Chondrocyte (in vitro differentiated cells): ENCODE results near the gene SETD2. TPM values are rescaled to one million over a fixed set of nuclear protein-coding genes. Genes with fewer than 3 reads are reported as not detected.

Experiments
- DNase-seq: peaks from one replicate; pipeline ENCODE4 v3.0.0; 2021; ENCODE audit warnings: mixed read lengths, low spot score
- H3K27ac Mint-ChIP-seq: one replicate; pipeline ENCODE4 v1.8.0; 2021; ENCODE audit warnings: mild to moderate bottlenecking, moderate library complexity, mixed read lengths; ENCODE audit not compliant: unreplicated experiment
- H3K27me3 Mint-ChIP-seq: 2 replicates; pipeline ENCODE4 v1.8.0; 2021; ENCODE audit warnings: low read depth, mixed read lengths
- H3K36me3 Mint-ChIP-seq: 2 replicates; pipeline ENCODE4 v1.8.0; 2021; ENCODE audit warnings: low read depth, mixed read lengths
- H3K4me1 Mint-ChIP-seq: 2 replicates; pipeline ENCODE4 v1.8.0; 2021; ENCODE audit warnings: low read depth, mild to moderate bottlenecking, mixed read lengths
- H3K4me3 Mint-ChIP-seq: one replicate; pipeline ENCODE4 v1.8.0; 2021; ENCODE audit warnings: mild to moderate bottlenecking, moderate library complexity, mixed read lengths; ENCODE audit not compliant: unreplicated experiment
- H3K9me3 Mint-ChIP-seq: 2 replicates; pipeline ENCODE4 v1.8.0; 2021; ENCODE audit warnings: low read depth, mixed read lengths
- total RNA-seq: library from RNA; stranded (reverse); gene quantifications from 3 replicates; pipeline ENCODE4 v1.2.1, GENCODE V29; 2021
- TF ChIP-seq, protein P1 (sequence below): fragments of 200-600 bp; sonication (generic); IDR thresholded peaks from 2 replicates; pipeline ENCODE4 v1.5.0; 2021; ENCODE audit warnings: antibody characterized with exemption, mild to moderate bottlenecking, moderate library complexity

Gene SETD2
- total RNA-seq, 1 donor from 2014 or later: 37.3 TPM

DNA sequence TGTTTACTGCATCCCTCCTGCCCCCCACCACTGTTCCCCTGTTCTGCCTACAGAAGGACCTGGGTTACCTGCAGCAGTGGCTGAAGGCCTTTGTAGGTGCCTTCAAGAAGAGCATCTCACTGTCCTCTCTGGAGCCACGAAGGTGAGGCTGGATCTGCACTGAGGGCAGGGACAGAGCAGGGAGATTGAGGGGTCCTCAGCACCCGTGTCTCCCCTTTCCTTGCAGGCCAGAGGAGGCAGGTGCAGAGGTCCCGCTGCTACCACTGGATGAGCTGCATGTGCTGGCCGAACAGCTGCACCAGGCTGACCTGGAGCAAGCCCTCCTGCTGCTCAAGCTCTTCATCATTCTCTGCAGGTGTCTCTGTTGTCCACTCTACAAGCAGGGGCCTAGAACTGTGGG is 175.3 kb downstream of the SETD2 start:
- DNase-seq: no peak
- Mint-ChIP-seq H3K36me3 (peaks cover 5% of the 10 kb centered on the region), H3K27ac (no peak overlapping the region), H3K4me1 (no peaks in the 10 kb centered on the region), H3K9me3 (no peaks in the 10 kb centered on the region), H3K27me3 (no peaks in the 10 kb centered on the region), H3K4me3 (no peak overlapping the region)
- TF ChIP-seq, protein P1, sequence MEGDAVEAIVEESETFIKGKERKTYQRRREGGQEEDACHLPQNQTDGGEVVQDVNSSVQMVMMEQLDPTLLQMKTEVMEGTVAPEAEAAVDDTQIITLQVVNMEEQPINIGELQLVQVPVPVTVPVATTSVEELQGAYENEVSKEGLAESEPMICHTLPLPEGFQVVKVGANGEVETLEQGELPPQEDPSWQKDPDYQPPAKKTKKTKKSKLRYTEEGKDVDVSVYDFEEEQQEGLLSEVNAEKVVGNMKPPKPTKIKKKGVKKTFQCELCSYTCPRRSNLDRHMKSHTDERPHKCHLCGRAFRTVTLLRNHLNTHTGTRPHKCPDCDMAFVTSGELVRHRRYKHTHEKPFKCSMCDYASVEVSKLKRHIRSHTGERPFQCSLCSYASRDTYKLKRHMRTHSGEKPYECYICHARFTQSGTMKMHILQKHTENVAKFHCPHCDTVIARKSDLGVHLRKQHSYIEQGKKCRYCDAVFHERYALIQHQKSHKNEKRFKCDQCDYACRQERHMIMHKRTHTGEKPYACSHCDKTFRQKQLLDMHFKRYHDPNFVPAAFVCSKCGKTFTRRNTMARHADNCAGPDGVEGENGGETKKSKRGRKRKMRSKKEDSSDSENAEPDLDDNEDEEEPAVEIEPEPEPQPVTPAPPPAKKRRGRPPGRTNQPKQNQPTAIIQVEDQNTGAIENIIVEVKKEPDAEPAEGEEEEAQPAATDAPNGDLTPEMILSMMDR: no peak

DNA sequence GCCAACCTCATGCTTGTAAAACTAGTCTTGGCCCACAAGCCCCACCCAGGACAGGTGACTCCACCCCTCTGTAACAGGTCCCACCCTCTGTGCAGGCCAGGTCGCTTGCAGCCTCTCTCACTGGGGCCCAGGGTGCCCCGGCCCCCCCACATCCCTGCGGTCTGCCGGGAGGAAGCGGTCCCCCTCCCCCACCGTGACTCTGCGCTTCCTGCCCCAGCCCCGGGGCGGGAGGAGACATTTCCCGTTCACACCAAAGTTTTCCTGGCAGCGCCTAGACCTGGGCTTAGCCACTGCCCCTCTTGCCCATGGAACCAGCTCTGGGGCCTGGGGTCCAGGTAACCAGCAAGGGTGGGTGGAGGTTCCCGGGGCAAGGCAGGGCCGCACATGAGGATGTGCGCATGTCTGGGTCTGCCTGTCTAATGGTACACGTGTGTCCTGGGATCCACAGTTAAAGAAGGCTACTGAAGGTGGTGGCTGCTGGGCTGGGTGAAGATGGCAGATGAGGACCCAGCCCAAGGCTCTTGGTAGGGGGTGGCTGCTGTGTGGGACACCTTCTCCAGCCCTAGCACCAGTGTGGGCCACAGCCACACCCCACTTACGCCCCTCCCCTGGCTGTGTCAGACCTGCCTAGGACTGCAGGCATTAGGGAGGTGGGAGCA is 176.0 kb downstream of the SETD2 start:
- no peaks in the 10 kb centered on the region for H3K27me3 Mint-ChIP-seq
- H3K4me3 Mint-ChIP-seq: no peak overlapping the region
- H3K27ac Mint-ChIP-seq: no peak overlapping the region
- H3K36me3 Mint-ChIP-seq: peaks cover 5% of the 10 kb centered on the region
- H3K4me1 Mint-ChIP-seq: no peaks in the 10 kb centered on the region
- TF ChIP-seq, protein P1: no peak
- no peaks in the 10 kb centered on the region for H3K9me3 Mint-ChIP-seq
- DNase-seq: no peak

DNA sequence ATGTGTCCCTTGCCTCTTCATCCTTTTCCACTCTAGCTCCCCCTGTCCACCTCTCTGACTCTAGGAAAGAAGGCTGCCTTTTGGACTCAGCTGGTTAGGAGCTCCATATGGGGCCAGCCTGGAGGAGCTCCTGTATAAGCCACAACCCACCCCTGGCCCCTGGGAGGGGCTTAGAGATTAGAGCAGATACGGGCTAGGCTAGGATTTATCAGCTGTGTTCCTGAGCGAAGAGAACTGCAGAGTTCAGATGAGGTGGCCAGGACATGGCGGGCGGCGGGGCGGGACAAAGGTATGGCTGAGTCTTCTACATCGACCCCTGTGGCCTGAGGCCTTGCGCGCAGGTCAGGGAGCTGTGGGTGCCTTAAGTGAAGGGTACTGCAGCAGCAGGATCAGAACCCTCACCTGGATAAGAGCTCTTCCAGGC is 176.6 kb downstream of the SETD2 start:
- TF ChIP-seq, protein P1: no peak
- H3K36me3 Mint-ChIP-seq: peaks cover 5% of the 10 kb centered on the region
- no peaks in the 10 kb centered on the region for H3K4me1 Mint-ChIP-seq
- no peak overlapping the region for H3K4me3 Mint-ChIP-seq
- no peak for DNase-seq
- H3K27ac Mint-ChIP-seq: no peak overlapping the region
- no peaks in the 10 kb centered on the region for H3K27me3 Mint-ChIP-seq
- no peaks in the 10 kb centered on the region for H3K9me3 Mint-ChIP-seq

DNA sequence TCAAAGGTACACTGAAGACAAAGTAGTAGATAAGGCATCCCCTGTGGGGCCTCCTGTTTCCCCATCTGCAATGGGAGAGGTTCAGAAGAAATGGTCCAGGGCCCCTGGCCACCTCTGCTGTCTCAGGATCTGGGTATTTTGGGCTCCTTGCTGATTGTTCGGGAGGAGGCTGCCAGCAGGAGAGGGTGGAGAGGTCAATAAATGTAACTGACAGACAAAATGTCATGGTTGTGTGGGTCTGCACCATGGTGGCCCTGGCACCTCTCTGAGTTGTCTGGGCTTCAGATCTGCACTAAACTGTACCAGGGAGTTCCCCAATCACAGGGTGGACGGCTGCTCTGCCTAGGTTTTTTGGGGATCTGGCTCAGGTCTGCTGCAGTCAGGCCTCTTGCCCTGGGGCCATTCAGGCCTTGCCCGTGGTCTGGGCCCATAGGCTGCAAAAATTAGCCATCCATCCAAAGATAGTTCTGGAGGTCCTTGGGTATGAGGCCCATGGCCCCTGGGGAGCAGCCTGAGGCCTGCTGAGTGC is 177.1 kb downstream of the SETD2 start:
- H3K4me3 Mint-ChIP-seq: no peak overlapping the region
- no peak overlapping the region for H3K27ac Mint-ChIP-seq
- DNase-seq: no peak
- no peaks in the 10 kb centered on the region for H3K9me3 Mint-ChIP-seq
- peaks cover 5% of the 10 kb centered on the region for H3K36me3 Mint-ChIP-seq
- no peaks in the 10 kb centered on the region for H3K27me3 Mint-ChIP-seq
- TF ChIP-seq, protein P1: no peak
- H3K4me1 Mint-ChIP-seq: no peaks in the 10 kb centered on the region

DNA sequence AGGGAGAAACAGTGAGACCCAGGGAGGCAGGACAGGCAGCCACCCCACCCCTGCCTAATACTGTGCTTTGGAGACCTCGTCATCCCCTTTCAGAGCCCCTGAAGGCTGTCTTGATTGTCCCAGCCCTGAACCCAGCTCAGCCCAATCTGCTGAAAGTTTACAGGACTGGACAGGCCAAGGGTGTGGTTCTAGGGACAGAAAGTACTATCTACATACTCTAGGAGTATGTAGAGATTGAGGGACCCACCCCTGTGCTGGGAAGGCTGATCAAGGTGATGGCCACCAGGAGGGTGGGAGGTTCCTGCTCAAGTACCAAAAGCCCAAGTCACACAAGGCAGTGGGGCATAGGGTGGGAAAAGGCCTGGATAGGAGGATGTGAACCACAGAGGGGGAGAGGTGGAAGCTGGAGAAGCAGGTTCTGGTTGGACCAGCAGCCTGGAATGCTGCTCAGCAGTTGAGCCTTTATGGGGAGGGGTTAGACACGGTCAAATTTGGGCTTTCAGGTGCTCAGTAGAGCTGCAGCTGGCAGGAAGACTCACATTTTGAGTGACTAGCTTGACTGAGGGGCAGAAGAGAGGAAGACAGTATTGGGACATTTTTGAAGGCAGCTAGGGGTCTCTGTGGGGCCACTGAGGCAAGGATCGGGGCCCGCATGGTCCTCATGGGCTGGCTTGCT is 177.7 kb downstream of the SETD2 start:
- Mint-ChIP-seq H3K27ac (no peak overlapping the region), H3K4me1 (no peaks in the 10 kb centered on the region), H3K27me3 (no peaks in the 10 kb centered on the region), H3K4me3 (no peak overlapping the region), H3K9me3 (no peaks in the 10 kb centered on the region), H3K36me3 (peaks cover 5% of the 10 kb centered on the region)
- TF ChIP-seq, protein P1: no peak
- no peak for DNase-seq
